Gastroesophageal sphincter (tissue), 4 donors: Measurements from ENCODE around the gene PRMT3. TPM values are rescaled to one million over a fixed set of nuclear protein-coding genes. Genes with fewer than 3 reads are reported as not detected.
"Not testable (repeated sequence)": the region's sequence is repeated elsewhere in the genome, so short reads cannot be mapped to it uniquely, and the experiment has no call there.

Source experiments
- ATAC-seq: fragments of 150-250 bp; one replicate; pipeline ENCODE4 v1.9.1; 2016; ENCODE audit warnings: mild to moderate bottlenecking, moderate library complexity
- H3K27ac ChIP-seq, 4 donors: fragments of 200-600 bp; sonication (generic) in 3 of 4; 1 replicate in 3 of 4; 2 replicates in 1 of 4; pipeline ENCODE4 v1.5.1; 2016 to 2019
- H3K27me3 ChIP-seq: fragments of 200-600 bp; sonication (generic); one replicate; pipeline ENCODE4 v1.5.1; 2019
- H3K36me3 ChIP-seq, 2 donors: fragments of 200-600 bp; sonication (generic); one replicate each; pipeline ENCODE4 v1.5.1; 2019; ENCODE audit warnings: control low read depth in 1 of 2
- H3K4me1 ChIP-seq, 3 donors: fragments of 200-600 bp; sonication (generic); 1 replicate in 2 of 3; 2 replicates in 1 of 3; pipeline ENCODE4 v1.5.1; 2016 to 2019; ENCODE audit warnings: control low read depth in 2 of 3
- H3K4me3 ChIP-seq, 2 donors: fragments of 200-600 bp; sonication (generic); one replicate each; pipeline ENCODE4 v1.5.1; 2019; ENCODE audit warnings: mild to moderate bottlenecking in 1 of 2, moderate library complexity in 1 of 2
- H3K9me3 ChIP-seq, 3 donors: fragments of 200-600 bp; sonication (generic); one replicate each; pipeline ENCODE4 v1.5.1; 2017 to 2019; ENCODE audit warnings: control low read depth in 2 of 3
- EP300 ChIP-seq: sonication (generic); formaldehyde crosslinking; IDR thresholded peaks from one replicate; pipeline ENCODE4 v1.6.1; 2017; ENCODE audit warnings: antibody characterized with exemption, mild to moderate bottlenecking
- POLR2A ChIP-seq, 2 donors: fragments of 450-650 bp; IDR thresholded peaks; one replicate each; pipeline ENCODE4 v1.6.1; 2017; ENCODE audit warnings: antibody characterized with exemption in 2 of 2, mild to moderate bottlenecking in 2 of 2, moderate library complexity in 1 of 2
- POLR2AphosphoS5 ChIP-seq: sonication (generic); formaldehyde crosslinking; IDR thresholded peaks from one replicate; pipeline ENCODE4 v1.6.1; 2017; ENCODE audit warnings: antibody characterized with exemption
- WGBS, 2 donors: methylation state at CpG; one replicate each; pipeline ENCODE4 v1.1.5; 2018; ENCODE audit warnings: low coverage in 1 of 2; 5-methylcytosine and 5-hydroxymethylcytosine counted together
- total RNA-seq, 4 donors: library from RNA; depleted of rRNA; stranded (reverse); fragments of >200 nt; gene quantifications; one replicate each; pipeline ENCODE4 v1.1.0, GENCODE V29; 2016
- TF ChIP-seq, protein P1 (sequence below), 4 experiments: fragments of 200-600 bp in 2 of 4; fragments of 450-650 bp in 2 of 4; sonication (generic) in 1 of 4; IDR thresholded peaks; one replicate each; pipeline ENCODE4 v1.5.1; 2017 to 2019; ENCODE audit warnings: antibody characterized with exemption in 4 of 4, mild to moderate bottlenecking in 2 of 4, moderate library complexity in 2 of 4

Gene PRMT3
- total RNA-seq, 4 donors from 2014 or later: 9.9 to 20.9 (median 18.8) TPM

DNA sequence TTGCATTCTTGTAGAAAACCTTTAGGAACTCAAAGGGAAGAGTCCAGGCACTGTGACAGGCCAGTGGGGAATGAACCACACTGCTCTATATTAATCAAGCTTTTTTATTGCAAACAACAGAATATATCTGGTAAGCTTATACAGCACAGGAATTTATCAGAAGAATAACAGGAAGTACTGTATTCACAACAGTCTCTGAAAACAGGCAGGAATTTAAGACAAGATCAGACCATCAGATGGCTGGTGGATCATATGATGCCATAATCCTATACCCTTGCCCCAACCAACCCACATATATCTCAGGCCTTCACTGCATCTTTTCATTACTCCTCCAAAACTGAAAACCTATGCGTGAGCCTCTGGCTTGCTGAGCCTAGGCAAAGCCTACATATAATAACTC lies 25.0 kb upstream of the PRMT3 start:
- Histone ChIP-seq H3K27me3 (no peaks in the 10 kb centered on the region), H3K27ac (peak overlapping the region in 2 of 4 donors; percentile 18 to 30), H3K4me1 (peaks cover 0 to 44% (median 6%) of the 10 kb centered on the region in 3 donors), H3K4me3 (no peak overlapping the region), H3K36me3 (no peaks in the 10 kb centered on the region), H3K9me3 (no peaks in the 10 kb centered on the region)
- WGBS, 2 donors: 0 to 67% methylated on average over 1 of the region's 1 CpG
- no peak for ATAC-seq
- no peak for TF ChIP-seq EP300
- TF ChIP-seq POLR2AphosphoS5: no peak
- no peak for TF ChIP-seq POLR2A (IDR thresholded peaks at IDR 0.05)
- TF ChIP-seq, protein P1, sequence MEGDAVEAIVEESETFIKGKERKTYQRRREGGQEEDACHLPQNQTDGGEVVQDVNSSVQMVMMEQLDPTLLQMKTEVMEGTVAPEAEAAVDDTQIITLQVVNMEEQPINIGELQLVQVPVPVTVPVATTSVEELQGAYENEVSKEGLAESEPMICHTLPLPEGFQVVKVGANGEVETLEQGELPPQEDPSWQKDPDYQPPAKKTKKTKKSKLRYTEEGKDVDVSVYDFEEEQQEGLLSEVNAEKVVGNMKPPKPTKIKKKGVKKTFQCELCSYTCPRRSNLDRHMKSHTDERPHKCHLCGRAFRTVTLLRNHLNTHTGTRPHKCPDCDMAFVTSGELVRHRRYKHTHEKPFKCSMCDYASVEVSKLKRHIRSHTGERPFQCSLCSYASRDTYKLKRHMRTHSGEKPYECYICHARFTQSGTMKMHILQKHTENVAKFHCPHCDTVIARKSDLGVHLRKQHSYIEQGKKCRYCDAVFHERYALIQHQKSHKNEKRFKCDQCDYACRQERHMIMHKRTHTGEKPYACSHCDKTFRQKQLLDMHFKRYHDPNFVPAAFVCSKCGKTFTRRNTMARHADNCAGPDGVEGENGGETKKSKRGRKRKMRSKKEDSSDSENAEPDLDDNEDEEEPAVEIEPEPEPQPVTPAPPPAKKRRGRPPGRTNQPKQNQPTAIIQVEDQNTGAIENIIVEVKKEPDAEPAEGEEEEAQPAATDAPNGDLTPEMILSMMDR (IDR thresholded peaks at IDR 0.05): no peak

DNA sequence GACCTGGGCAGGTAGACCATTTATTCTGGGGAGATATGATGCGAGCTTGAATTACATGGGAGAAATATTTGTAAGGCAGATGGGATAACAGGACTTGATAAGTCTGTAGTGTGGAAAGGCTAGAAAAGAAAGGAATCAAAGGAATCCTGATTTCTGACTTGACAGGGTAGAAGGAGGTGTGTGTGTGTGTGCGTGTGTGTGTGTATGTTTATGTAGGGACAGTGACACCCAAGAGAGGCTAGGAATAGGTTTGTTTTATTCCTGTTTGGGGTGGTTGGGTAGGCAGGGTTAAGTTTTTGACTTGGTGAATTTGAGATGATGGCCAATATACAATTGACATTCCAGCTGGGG lies 24.4 kb upstream of the PRMT3 start:
- Histone ChIP-seq H3K27ac (peak overlapping the region; percentile 81 to 94 (median 86)), H3K27me3 (no peaks in the 10 kb centered on the region), H3K4me1 (peaks cover 0 to 49% (median 6%) of the 10 kb centered on the region in 3 donors), H3K9me3 (no peaks in the 10 kb centered on the region), H3K36me3 (peaks cover 0 to 2% of the 10 kb centered on the region in 2 donors), H3K4me3 (peak overlapping the region; percentile 97 to 99)
- ATAC-seq: no peak
- 65 to 80% methylated on average over 2 of the region's 2 CpGs for WGBS, 2 donors
- no peak for TF ChIP-seq POLR2AphosphoS5
- TF ChIP-seq, protein P1 (IDR thresholded peaks at IDR 0.05): no peak
- TF ChIP-seq POLR2A (IDR thresholded peaks at IDR 0.05): no peak
- no peak for TF ChIP-seq EP300

DNA sequence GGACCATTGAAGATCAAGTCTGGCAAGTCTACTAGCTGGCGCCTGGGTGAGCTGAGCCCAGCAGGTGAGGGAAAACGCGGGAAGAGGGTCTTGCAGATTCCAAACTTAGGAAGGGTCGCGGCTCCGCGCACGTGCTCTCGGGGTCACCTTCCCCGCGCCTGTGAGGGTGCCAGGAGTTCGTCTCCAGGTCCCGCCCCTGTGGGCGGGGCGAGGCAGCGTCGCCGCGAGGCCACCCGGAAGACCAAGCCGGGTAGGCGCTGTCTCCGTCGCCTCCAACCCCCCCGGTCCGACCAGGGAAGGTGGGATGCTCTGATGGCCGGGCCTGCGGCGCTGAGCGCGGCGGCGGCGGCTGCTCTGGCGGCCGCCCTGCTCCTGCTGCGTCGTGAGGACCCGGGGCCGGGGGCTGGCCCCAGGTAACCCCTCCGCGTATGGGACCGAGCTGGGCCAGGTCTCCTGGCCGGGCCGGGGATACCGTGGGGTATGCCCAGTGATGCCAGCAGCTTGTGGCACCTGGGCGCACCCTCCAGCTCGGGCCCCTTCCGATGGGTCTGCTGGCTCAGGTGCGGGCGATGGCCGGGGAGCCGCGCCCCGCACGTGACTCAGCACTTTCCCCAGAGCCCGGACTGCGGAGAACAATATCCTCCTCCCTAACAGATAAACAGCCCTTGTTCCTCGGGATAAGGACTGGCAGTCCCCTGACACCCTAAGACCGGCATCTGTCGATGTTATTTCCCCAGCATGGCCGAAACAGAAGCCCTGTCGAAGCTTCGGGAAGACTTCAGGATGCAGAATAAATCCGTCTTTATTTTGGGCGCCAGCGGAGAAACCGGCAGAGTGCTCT lies 23.8 kb upstream of the PRMT3 start, which contains the start of gene HTATIP2:
TSS of gene HTATIP2 (plus strand) at position 215 of the 841 bp plus-strand sequence. CDS start at position 739, 524 bp downstream.
- Histone ChIP-seq H3K27me3 (no peaks in the 10 kb centered on the region), H3K9me3 (no peaks in the 10 kb centered on the region), H3K4me1 (peaks cover 0 to 54% (median 6%) of the 10 kb centered on the region in 3 donors), H3K4me3 (peak within 1 kb of the TSS; percentile 97 to 99), H3K27ac (peak within 1 kb of the TSS; percentile 81 to 94 (median 86)), H3K36me3 (peaks cover 0 to 6% of the 10 kb centered on the region in 2 donors)
- ATAC-seq: peak; percentile 88
- 6 to 11% methylated on average over 7 to 9 of the region's 68 CpGs for WGBS, 2 donors
- TF ChIP-seq, protein P1 (IDR thresholded peaks at IDR 0.05): no peak
- TF ChIP-seq POLR2AphosphoS5 (peak; percentile 14), POLR2A (IDR thresholded peaks at IDR 0.05) (peak; percentile 43 to 45)

DNA sequence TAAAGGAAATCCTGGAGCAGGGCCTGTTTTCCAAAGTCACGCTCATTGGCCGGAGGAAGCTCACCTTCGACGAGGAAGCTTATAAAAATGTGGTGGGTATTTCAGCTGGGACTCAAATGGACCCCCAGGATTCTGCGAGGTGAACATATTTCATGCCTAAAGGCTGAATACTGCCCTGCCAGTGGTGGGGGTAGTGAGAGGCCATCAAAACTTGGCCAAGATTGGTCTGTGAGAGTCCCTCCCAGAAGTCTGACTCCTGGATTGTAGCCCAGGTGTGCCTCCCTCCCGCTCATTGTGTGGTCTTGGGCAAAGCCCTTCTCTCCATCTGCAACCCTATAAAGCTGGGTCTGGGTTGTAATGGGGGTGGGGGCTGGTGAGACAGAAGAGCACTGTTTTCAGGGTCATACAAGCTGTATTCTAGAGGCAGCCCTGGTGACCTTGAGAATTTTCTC lies 23.1 kb upstream of the PRMT3 start:
- Histone ChIP-seq H3K4me3 (peak overlapping the region; percentile 97 to 99), H3K27me3 (no peaks in the 10 kb centered on the region), H3K4me1 (peaks cover 0 to 54% (median 6%) of the 10 kb centered on the region in 3 donors), H3K9me3 (no peaks in the 10 kb centered on the region), H3K27ac (peak overlapping the region; percentile 81 to 94 (median 86)), H3K36me3 (peaks cover 0 to 6% of the 10 kb centered on the region in 2 donors)
- TF ChIP-seq, protein P1 (IDR thresholded peaks at IDR 0.05): no peak
- TF ChIP-seq POLR2AphosphoS5 (no peak), EP300 (no peak), POLR2A (IDR thresholded peaks at IDR 0.05) (no peak)
- ATAC-seq: no peak
- 39 to 40% methylated on average over 3 to 4 of the region's 6 CpGs for WGBS, 2 donors

DNA sequence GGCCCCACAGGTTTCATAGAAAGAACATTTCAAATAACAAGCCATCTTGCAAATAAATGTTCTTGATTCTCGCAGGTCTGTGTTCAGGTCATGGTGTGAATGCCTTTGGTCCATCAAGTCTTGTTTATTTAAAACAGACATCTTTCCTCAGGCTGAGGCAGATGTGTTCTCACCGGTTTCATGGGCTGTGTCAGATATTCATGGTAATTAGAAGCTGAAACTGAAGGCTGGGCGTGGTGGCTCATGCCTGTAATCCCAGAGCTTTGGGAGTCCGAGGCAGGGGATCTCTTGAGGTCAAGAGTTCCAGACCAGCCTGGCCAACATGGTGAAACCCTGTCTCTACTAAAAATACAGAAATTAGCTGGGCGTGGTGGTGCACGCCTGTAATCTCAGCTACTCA lies 22.1 kb upstream of the PRMT3 start:
- not testable (repeated sequence) for H3K9me3 ChIP-seq, H3K27me3 ChIP-seq, H3K4me3 ChIP-seq, ATAC-seq, H3K27ac ChIP-seq, H3K36me3 ChIP-seq
- 78 to 93% methylated on average over 2 to 3 of the region's 6 CpGs for WGBS, 2 donors
- H3K4me1 ChIP-seq: peaks cover 0 to 54% (median 6%) of the 10 kb centered on the region in 3 donors
